NCI-H1930 (cell line): ENCODE data around the gene TGFBI.

Experiments used
- DNase-seq, 2 experiments: peaks; one replicate each; lab custom pipeline; 2025; lab: John Stamatoyannopoulos, UW

Gene TGFBI

GRCh38 chr5:136090319-136090718 lies 61.5 kb downstream of the TGFBI start:
- DNase-seq: no peak

GRCh38 chr5:136094189-136094912 lies 65.6 kb downstream of the TGFBI start:
- no peak for DNase-seq

GRCh38 chr5:136094913-136095641 lies 66.3 kb downstream of the TGFBI start:
- DNase-seq: no peak

GRCh38 chr5:136098176-136098575 lies 69.4 kb downstream of the TGFBI start:
- no peak for DNase-seq

- no peak for DNase-seq
Measured at GRCh38 chr5:136099870-136100269, 71.1 kb downstream of the TGFBI start.

GRCh38 chr5:136101884-136102283 lies 73.1 kb downstream of the TGFBI start:
- no peak for DNase-seq

GRCh38 chr5:136103118-136103517 lies 74.3 kb downstream of the TGFBI start:
- no peak for DNase-seq

- no peak for DNase-seq
Measured at GRCh38 chr5:136104306-136104965, 75.6 kb downstream of the TGFBI start.

- no peak for DNase-seq
Measured at GRCh38 chr5:136106351-136107031, 77.7 kb downstream of the TGFBI start.

- no peak for DNase-seq
Measured at GRCh38 chr5:136108180-136108611, 79.4 kb downstream of the TGFBI start.

- no peak for DNase-seq
Measured at GRCh38 chr5:136108766-136109165, 80.0 kb downstream of the TGFBI start.

GRCh38 chr5:136109453-136110135 lies 80.8 kb downstream of the TGFBI start:
- no peak for DNase-seq
